ENCODE results near the gene SLC6A6.

DNA sequence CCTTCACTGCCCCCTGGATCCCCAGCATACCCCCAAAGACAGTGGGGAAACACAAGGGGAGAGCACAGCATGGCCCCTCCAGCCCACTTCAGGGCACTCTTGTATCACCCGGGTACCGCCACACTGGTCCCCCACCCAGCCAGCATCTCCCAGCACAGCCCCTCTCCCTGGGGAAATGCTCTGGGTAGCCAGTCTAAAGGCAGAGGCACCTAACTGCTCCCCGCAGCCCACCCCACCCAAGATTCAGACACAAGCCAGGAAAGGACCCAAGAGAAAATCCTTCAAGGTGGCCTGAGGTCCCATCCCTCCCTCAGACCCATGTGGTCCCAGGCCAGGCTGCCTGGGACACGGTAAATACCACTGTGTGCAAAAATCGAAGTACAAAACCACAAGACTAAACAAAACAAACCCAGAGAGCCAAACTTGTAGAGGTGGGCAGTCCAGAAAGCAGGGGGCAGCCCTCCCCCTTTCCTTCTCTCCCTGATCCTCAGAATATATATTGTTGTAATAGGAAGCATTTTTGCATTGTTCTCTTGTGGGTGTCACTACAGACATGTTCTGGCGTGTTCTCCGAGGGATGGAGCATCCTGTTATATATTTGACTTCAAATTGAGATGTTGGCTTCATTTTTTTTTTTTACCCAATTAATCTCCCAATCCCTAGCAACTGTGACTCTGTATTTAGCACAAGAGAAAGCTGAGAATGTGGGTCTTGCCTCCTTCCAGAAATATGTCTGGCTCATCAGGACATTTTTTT is 86.1 kb downstream of the SLC6A6 start:
- TF ChIP-seq EZH2 (IDR thresholded peaks at IDR 0.05; ENCODE audit: insufficient read depth, poor library complexity, severe bottlenecking) (no peak), EZH2phosphoT487 (IDR thresholded peaks at IDR 0.05; ENCODE audit: insufficient read depth, low read depth) (no peak)
